Large intestine (tissue), 3 donors: ENCODE results near the gene AFF1. TPM values are rescaled to one million over a fixed set of nuclear protein-coding genes. Genes with fewer than 3 reads are reported as not detected.
"Not testable (repeated sequence)": the region's sequence is repeated elsewhere in the genome, so short reads cannot be mapped to it uniquely, and the experiment has no call there.

Experiments
- DNase-seq, 2 donors: peaks; one replicate each; pipeline versions ENCODE4 v3.0.0 to v3.0.0-alpha.2; 2013
- H3K27ac ChIP-seq: one replicate; pipeline ENCODE4 v1.5.1; 2013; ENCODE audit warnings: low read length
- H3K27me3 ChIP-seq: 2 replicates; pipeline ENCODE4 v1.6.1; 2013; ENCODE audit warnings: low read length; ENCODE audit not compliant: control insufficient read depth, insufficient read depth
- H3K36me3 ChIP-seq: 2 replicates; pipeline ENCODE4 v1.6.1; 2013; ENCODE audit warnings: low read length; ENCODE audit not compliant: control insufficient read depth, insufficient read depth
- H3K4me1 ChIP-seq: one replicate; pipeline ENCODE4 v1.6.1; 2013; ENCODE audit warnings: low read length; ENCODE audit not compliant: control insufficient read depth, insufficient read depth
- H3K4me3 ChIP-seq: one replicate; pipeline ENCODE4 v1.5.1; 2013; ENCODE audit warnings: low read length
- H3K9me3 ChIP-seq: one replicate; pipeline ENCODE4 v1.6.1; 2013; ENCODE audit warnings: mild to moderate bottlenecking, low read depth, low read length, moderate library complexity; ENCODE audit not compliant: control insufficient read depth
- WGBS: methylation state at CpG from one replicate; pipeline ENCODE4 v1.1.5; 2013; ENCODE audit warnings: low lambda C conversion rate; ENCODE audit not compliant: insufficient coverage; 5-methylcytosine and 5-hydroxymethylcytosine counted together
- polyA plus RNA-seq: library from polyadenylated mRNA; unstranded; fragments of 120-200 nt; gene quantifications from one replicate; pipeline ENCODE4 v1.2.1, GENCODE V29; 2013

Gene AFF1
- polyA plus RNA-seq, 1 donor, result 37.5 TPM

DNA sequence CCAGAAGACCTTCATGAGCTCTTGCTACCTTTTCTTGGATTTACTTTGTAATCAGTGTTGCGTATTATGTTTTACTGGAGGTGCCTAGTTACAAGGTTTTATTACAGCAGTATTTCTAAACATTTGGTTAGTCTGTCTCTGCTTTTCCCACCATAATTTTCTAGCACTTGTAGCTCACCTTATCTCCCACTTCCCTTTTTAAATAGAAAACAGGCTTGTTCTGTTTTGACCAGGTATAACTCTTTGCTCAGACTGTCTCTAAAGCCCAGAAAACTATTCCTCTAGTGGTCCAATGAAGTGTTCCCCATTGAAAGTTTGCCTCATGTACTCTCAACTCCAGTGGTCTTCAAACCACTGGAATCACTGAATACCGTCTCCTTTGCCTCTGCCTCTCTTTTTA is 43.9 kb downstream of the AFF1 start:
- Histone ChIP-seq H3K9me3 (no peaks in the 10 kb centered on the region), H3K36me3 (no peaks in the 10 kb centered on the region), H3K4me3 (no peak overlapping the region), H3K4me1 (peaks cover 5% of the 10 kb centered on the region), H3K27me3 (no peaks in the 10 kb centered on the region), H3K27ac (peak overlapping the region; percentile 32)
- WGBS, result 0% methylated on average over 1 of the region's 2 CpGs
- DNase-seq, result no peak

DNA sequence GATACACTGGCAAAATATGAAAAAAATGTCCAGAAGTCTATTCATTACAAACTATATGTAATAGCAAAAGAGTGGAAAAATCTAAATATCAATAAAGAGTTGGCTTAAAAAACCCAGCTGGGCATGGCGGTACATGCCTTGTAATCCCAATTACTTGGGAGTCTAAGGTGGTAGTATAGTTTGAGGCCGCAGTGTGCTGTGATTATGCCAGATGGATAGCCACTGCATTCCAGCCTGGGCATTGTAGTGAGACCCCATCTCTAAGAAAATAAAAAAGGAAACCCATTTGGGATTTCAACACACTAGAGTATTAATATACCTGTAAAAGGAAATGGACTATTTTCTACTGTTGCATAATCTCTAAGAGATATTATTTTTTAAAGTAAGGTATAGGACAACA is 45.4 kb downstream of the AFF1 start:
- no peak for DNase-seq
- Histone ChIP-seq H3K9me3 (no peaks in the 10 kb centered on the region), H3K4me3 (no peak overlapping the region), H3K4me1 (peaks cover 4% of the 10 kb centered on the region), H3K27ac (no peak overlapping the region), H3K36me3 (no peaks in the 10 kb centered on the region), H3K27me3 (no peaks in the 10 kb centered on the region)
- no CpG with 5 or more reads among the region's 2 CpGs for WGBS

DNA sequence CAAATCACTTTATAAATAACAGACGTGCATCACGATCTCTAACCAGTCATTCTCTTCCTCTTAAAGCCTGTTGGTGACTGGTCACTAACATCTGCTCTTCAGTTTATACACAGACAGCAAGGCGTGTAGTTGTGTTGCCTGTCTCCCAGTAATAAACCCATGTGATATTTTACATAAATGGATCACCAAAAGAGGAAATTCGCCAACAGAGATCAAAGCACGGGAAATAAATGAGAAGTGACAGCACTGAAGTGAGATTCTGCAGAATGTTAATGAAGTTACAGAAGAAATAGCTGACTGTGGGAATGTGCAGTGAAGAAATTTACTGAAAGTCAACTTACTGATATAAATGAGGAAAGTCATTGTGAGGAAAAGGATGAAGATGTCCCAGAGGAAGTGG is 47.0 kb downstream of the AFF1 start:
- no peaks in the 10 kb centered on the region for H3K36me3 ChIP-seq
- no CpG with 5 or more reads among the region's 5 CpGs for WGBS
- no peaks in the 10 kb centered on the region for H3K9me3 ChIP-seq
- no peak overlapping the region for H3K4me3 ChIP-seq
- no peaks in the 10 kb centered on the region for H3K27me3 ChIP-seq
- H3K27ac ChIP-seq, result no peak overlapping the region
- no peaks in the 10 kb centered on the region for H3K4me1 ChIP-seq
- DNase-seq, result no peak

DNA sequence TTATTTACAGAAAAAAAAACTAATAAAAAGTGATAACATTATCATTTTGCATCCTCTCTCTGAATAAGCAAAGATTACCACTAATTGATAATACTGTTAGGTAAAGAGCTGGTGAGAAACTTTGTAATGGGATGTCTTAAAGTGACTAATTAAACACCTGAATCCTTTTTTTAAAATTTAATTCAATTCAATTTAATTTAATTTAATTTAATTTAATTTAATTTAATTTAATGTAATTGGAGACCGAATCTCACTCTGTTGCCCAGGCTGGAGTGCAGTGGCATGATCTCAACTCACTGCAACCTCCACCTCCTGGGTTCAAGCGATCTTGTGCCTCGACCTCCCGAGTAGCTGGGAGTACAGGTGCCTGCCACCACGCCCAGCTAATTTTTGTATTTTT is 51.0 kb downstream of the AFF1 start:
- not testable (repeated sequence) for H3K36me3 ChIP-seq, DNase-seq, H3K9me3 ChIP-seq, H3K27me3 ChIP-seq, H3K4me3 ChIP-seq, H3K4me1 ChIP-seq, H3K27ac ChIP-seq
- 100% methylated on average over 1 of the region's 5 CpGs for WGBS

DNA sequence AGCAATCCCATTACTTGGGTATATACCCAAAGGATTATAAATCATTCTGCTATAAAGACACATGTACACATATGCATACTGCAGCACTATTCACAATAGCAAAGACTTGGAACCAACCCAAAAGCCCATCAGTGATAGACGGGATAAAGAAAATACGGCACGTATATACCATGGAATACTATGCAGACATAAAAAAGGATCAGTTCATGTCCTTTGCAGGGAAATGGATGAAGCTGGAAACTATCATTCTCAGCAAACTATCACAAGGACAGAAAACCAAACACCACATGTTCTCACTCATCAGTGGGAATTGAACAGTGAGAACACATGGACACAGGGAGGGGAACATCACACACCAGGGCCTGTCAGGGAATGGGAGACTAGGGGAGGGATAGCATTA is 54.8 kb downstream of the AFF1 start:
- peaks cover 12% of the 10 kb centered on the region for H3K4me1 ChIP-seq
- not testable (repeated sequence) for H3K4me3 ChIP-seq, H3K27ac ChIP-seq, H3K27me3 ChIP-seq, H3K36me3 ChIP-seq, H3K9me3 ChIP-seq, DNase-seq
- WGBS, result no CpG with 5 or more reads among the region's 3 CpGs

DNA sequence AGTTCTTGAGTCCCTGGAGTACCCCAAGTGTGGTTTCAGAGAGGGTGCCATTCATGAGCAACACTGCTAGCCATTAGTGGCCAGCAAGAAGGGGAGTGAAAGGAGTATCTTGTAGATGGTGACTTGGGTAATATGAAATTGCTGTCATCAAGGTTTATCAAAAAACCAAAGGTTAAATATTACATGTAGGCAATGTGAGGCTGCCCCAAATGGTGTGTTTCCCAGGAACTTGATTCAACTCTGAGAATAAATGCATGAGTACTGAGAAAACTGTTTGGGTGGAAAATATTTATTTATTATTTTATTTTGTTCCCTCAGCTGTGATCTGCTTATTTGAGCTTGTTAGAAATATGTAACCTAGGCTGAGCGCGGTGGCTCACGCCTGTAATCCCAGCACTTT is 55.7 kb downstream of the AFF1 start:
- Histone ChIP-seq H3K9me3 (no peaks in the 10 kb centered on the region), H3K4me1 (peaks cover 15% of the 10 kb centered on the region), H3K27me3 (no peaks in the 10 kb centered on the region), H3K36me3 (no peaks in the 10 kb centered on the region), H3K27ac (no peak overlapping the region), H3K4me3 (no peak overlapping the region)
- DNase-seq, result no peak
- WGBS, result no CpG with 5 or more reads among the region's 3 CpGs

DNA sequence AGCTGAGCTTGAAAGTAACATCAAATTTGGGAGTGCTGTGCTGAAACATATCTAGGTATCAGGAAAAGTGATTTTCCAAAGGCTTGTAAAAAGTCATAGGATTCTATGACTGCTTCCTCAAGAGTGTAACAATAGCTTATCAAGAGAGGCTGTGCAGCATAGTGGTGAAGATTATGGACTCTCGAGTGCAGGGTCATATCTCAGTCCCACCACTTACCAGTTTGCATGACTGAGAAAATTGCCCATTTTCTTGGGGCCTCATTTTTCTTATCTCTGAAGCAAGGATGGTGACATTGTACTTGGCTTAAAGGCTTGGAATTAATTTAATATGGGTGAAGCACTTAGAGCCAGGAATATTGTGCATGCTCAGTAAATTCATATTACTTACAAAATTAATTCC is 57.2 kb downstream of the AFF1 start:
- no peaks in the 10 kb centered on the region for H3K27me3 ChIP-seq
- H3K9me3 ChIP-seq, result no peaks in the 10 kb centered on the region
- peak; percentile 40 to 59 for DNase-seq
- no CpG with 5 or more reads among the region's 1 CpG for whole genome bisulfite sequencing
- H3K27ac ChIP-seq, result peak overlapping the region; percentile 12
- H3K4me1 ChIP-seq, result peaks cover 15% of the 10 kb centered on the region
- no peak overlapping the region for H3K4me3 ChIP-seq
- no peaks in the 10 kb centered on the region for H3K36me3 ChIP-seq

DNA sequence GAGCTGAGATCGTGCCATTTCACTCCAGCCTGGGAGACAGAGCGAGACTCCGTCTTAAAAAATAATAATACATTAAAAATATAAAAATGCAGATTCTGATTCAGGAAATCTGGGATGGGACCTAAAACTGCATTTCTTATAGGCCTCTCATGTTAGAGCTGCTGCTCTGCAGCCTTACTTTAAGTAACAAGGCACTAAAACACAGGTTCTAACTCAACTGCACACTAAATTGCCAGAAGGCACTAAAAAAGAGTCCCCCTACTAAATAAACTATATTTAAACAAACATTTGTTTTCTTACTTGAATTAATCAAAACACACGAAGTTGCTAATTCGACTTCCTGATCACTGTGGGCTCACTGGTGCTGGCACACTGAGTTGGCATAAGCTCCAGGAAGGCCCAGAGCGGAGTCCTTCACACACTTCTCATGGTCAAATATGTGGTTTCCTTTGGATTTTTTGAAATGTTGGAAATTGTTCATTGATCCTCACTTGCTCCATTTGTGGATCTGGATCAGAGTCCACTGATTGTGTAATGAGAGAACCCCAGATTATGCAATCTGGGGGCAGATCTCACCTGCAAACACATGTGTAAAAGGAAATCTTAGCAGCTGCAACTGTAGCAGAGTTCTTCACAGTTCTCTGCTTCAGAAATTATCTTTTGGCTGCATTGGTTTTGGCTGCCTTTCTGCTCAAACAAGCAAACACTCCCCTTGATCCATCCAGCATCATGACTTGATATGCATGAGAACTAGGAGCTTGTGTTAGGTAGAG is 59.3 kb downstream of the AFF1 start:
- no peaks in the 10 kb centered on the region for H3K27me3 ChIP-seq
- H3K4me1 ChIP-seq, result peaks cover 15% of the 10 kb centered on the region
- no CpG with 5 or more reads among the region's 6 CpGs for WGBS
- no peaks in the 10 kb centered on the region for H3K36me3 ChIP-seq
- H3K9me3 ChIP-seq, result no peaks in the 10 kb centered on the region
- DNase-seq, result peak in 1 of 2 donors; percentile 75
- no peak overlapping the region for H3K4me3 ChIP-seq
- peak overlapping the region; percentile 33 for H3K27ac ChIP-seq

DNA sequence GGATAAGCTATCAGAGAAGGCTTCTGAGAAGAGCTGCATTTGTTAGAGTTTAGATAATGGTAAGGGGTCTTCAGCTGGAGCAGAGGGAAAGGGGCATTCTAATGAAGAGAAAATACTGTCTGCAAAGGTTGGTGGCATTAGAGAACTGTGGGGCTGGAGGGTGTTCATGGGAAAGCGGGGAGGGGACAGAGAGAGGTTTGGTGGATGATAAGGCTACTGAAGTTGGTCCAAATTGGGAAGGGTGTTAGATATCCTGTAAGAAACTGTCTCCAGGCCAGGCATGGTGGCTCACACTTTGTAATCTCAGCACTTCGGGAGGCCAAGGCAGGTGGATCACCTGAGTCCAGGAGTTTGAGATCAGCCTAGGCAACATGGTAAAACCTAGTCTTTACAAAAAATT is 59.9 kb downstream of the AFF1 start:
- WGBS, result 100% methylated on average over 1 of the region's 2 CpGs
- DNase-seq, result no peak
- H3K4me3 ChIP-seq, result no peak overlapping the region
- H3K36me3 ChIP-seq, result no peaks in the 10 kb centered on the region
- peak overlapping the region; percentile 29 for H3K27ac ChIP-seq
- H3K27me3 ChIP-seq, result no peaks in the 10 kb centered on the region
- H3K4me1 ChIP-seq, result peaks cover 15% of the 10 kb centered on the region
- no peaks in the 10 kb centered on the region for H3K9me3 ChIP-seq

DNA sequence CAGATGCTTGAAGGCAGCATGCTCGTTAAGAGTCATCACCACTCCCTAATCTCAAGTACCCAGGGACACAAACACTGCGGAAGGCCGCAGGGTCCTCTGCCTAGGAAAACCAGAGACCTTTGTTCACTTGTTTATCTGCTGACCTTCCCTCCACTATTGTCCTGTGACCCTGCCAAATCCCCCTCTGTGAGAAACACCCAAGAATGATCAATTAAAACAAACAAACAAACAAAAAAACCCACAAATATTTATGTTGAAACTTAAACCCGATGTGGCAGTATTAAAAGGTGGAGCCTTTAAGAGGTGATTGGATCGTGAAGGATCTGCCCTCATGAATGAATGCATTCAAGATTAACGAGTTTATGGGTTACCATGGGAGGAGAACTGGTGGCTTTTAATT is 61.7 kb downstream of the AFF1 start:
- peaks cover 15% of the 10 kb centered on the region for H3K4me1 ChIP-seq
- H3K9me3 ChIP-seq, DNase-seq, H3K27ac ChIP-seq, H3K36me3 ChIP-seq, H3K27me3 ChIP-seq, H3K4me3 ChIP-seq: not testable (repeated sequence)
- no CpG with 5 or more reads among the region's 6 CpGs for WGBS

DNA sequence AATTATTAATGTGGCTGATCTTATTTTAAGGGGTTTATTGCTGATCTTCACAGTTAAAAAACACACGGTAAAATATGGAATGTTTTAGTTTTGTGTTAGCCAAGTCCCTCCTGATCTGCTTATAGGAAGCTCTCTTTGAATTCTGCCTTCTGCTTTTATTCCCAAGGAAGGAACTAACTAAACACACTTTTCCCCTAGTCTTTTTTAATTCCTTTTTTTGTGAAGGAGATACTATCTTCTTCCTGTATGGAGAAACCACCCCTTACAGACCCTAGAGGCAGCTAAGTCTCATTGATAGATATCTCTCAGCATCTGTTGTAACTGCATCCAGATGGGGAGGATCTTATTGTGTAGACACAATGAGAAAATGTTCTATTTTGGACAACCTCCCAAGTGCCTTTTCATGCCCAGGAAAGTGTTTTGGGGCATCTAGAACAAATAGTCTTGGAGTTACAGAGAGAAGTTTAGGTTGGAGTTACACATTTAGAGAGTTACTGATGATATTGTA is 64.4 kb downstream of the AFF1 start:
- no peak overlapping the region for H3K27ac ChIP-seq
- no peaks in the 10 kb centered on the region for H3K9me3 ChIP-seq
- H3K4me1 ChIP-seq, result peaks cover 6% of the 10 kb centered on the region
- H3K36me3 ChIP-seq, result no peaks in the 10 kb centered on the region
- no peak overlapping the region for H3K4me3 ChIP-seq
- no peak for DNase-seq
- no peaks in the 10 kb centered on the region for H3K27me3 ChIP-seq
- 78% methylated on average over 1 of the region's 1 CpG for WGBS
